HG02885 (cell line): ENCODE measurements around the gene COPB2.

Source experiments
- ATAC-seq: cut with Tn5 transposase; IDR thresholded peaks from one replicate; pipeline ENCODE4 v1.9.1; 2021; ENCODE audit warnings: mild to moderate bottlenecking; ENCODE audit not compliant: unreplicated experiment, poor library complexity

The COPB2 gene

GRCh38 chr3:139329364-139329850, 60.0 kb downstream of the COPB2 start:
- ATAC-seq = peak; percentile 98

- ATAC-seq = no peak
These were observed 61.1 kb downstream of the COPB2 start for GRCh38 chr3:139328356-139328755.

- no peak for ATAC-seq
These were observed 61.6 kb downstream of the COPB2 start for GRCh38 chr3:139327861-139328260.

- no peak for ATAC-seq
These were observed 62.2 kb downstream of the COPB2 start for GRCh38 chr3:139327231-139327630.

- ATAC-seq = no peak
These were observed 62.7 kb downstream of the COPB2 start for GRCh38 chr3:139326707-139327106.

GRCh38 chr3:139326131-139326530, 63.3 kb downstream of the COPB2 start:
- ATAC-seq = no peak

GRCh38 chr3:139325551-139325950, 63.9 kb downstream of the COPB2 start:
- no peak for ATAC-seq

GRCh38 chr3:139324456-139324855, 65.0 kb downstream of the COPB2 start:
- ATAC-seq = no peak

- ATAC-seq = no peak
These were observed 66.3 kb downstream of the COPB2 start for GRCh38 chr3:139323146-139323545.

- no peak for ATAC-seq
These were observed 67.1 kb downstream of the COPB2 start for GRCh38 chr3:139322346-139322745.

- no peak for ATAC-seq
These were observed 68.7 kb downstream of the COPB2 start for GRCh38 chr3:139320551-139321309.

- ATAC-seq = no peak
These were observed 69.7 kb downstream of the COPB2 start for GRCh38 chr3:139319428-139320402.

- ATAC-seq = no peak
These were observed 70.6 kb downstream of the COPB2 start for GRCh38 chr3:139318826-139319225.

GRCh38 chr3:139318431-139318816, 71.0 kb downstream of the COPB2 start:
- ATAC-seq = no peak

GRCh38 chr3:139317660-139318430, 71.6 kb downstream of the COPB2 start:
- ATAC-seq = no peak

GRCh38 chr3:139317215-139317614, 72.2 kb downstream of the COPB2 start:
- ATAC-seq = no peak

GRCh38 chr3:139313921-139314320, 75.5 kb downstream of the COPB2 start:
- ATAC-seq = no peak

- ATAC-seq = no peak
These were observed 76.5 kb downstream of the COPB2 start for GRCh38 chr3:139312959-139313358.

GRCh38 chr3:139312416-139312815, 77.0 kb downstream of the COPB2 start:
- no peak for ATAC-seq

GRCh38 chr3:139311557-139311956, 77.9 kb downstream of the COPB2 start:
- ATAC-seq = no peak
